IPS-18c (cell line): ENCODE results near the gene SERHL2.
"Not testable (repeated sequence)": the region's sequence is repeated elsewhere in the genome, so short reads cannot be mapped to it uniquely, and the experiment has no call there.

Experiments
- H3K4me3 ChIP-seq: 2 replicates; pipeline ENCODE4 v1.7.0; 2013; ENCODE audit warnings: low read depth, mild to moderate bottlenecking, low read length, moderate library complexity; ENCODE audit not compliant: insufficient read depth
- H3K9me3 ChIP-seq: one replicate; pipeline ENCODE4 v1.6.1; 2013; ENCODE audit warnings: mild to moderate bottlenecking, low read length, moderate library complexity; ENCODE audit not compliant: control insufficient read depth, insufficient read depth

The SERHL2 gene

DNA sequence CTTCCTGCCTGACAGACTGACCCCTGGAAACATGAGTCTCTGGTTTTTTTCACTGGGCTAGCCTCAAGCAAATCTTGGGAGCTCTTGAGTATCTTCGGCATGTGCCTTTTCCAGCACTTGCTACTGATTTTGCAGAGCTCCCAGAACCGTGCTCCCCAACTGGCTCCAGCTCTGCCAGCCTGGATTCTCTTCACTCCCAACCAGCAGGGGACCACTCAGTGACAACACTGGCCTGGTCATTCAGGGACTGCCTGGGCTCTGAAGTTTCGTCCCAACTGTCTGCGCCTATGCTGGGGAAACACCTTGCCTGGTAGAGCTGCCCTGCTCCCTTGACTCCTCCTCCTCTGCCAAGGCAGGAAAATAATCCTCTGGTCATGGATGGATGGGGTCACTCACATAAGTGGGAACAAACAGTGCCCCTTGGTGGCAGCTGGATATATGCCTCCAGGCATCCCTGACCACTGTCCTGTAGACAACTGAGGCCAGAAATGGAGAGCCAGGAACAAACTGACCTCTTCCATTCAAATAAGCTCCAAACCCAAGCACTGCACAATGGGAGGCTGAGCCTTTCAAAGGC is 30.7 kb downstream of the SERHL2 start:
- no peak overlapping the region for H3K4me3 ChIP-seq

DNA sequence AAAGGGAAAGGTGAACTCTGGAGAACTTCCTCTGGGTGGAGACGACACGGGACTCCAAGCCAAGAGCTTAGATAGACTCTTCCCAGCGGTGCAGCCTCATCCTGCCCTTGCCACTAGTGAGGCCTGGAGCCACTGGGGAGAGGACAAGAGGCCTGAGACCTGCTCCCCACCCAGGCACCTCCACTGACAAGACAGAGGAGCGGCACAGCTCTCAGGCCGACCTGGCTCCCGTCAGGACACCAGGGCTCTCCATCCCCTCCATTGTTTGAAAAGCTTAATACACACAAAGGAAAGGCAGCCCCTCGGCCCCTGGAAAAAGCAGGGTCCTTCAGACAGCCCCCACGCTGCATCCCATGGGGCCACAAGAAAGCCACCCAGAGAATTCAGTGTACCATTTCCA is 31.3 kb downstream of the SERHL2 start:
- Histone ChIP-seq H3K4me3 (no peak overlapping the region), H3K9me3 (no peaks in the 10 kb centered on the region)

More for the DNA sequence above, 30.7 kb downstream of the SERHL2 start:
- H3K9me3 ChIP-seq = no peaks in the 10 kb centered on the region

DNA sequence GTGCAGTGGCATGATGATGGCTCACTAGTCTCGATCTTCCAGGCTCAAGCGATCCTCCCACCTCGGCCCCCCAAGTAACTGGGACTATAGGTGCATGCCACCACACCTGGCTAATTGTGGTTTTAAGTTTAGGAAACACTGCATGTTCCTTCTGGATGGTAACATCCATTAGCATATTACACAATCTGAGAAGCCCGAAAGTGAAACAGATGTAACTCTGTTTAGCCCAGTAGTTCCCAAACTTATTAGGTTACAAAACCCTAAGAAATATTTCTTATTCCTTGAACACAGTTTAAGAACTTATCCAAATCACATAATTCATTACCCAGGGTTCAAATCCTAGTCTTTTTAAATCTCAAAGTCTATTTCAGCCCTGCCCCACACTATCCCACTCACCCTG is 32.6 kb downstream of the SERHL2 start:
- no peaks in the 10 kb centered on the region for H3K9me3 ChIP-seq
- no peak overlapping the region for H3K4me3 ChIP-seq

DNA sequence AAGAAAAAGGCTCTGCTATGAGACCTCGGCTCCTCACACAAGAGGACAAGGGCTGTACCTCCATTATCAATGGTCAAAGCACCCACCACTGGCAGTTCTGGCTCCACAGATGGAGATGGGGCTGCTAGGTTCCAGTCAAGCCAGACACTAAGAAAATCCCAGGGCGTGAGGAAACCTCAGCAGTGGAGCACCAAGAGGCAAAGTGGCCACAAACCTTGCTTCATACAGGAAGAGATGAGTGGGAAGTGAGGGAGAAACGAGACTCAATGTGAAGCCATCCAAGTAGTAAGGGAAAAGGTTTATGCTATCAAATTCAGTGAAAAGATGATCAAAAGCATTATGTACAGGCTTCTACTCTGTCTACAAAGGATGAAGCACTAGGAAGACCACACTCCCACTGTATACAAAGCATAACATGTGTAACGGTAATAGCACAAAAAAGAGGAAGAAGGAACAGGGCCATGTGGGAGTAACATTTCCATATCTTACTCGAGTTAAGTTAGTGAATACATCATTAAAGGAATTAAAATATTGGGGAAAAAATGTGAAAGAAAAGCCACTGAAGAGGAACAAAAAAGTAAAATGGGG is 33.9 kb downstream of the SERHL2 start:
- Histone ChIP-seq H3K4me3 (no peak overlapping the region), H3K9me3 (no peaks in the 10 kb centered on the region)

DNA sequence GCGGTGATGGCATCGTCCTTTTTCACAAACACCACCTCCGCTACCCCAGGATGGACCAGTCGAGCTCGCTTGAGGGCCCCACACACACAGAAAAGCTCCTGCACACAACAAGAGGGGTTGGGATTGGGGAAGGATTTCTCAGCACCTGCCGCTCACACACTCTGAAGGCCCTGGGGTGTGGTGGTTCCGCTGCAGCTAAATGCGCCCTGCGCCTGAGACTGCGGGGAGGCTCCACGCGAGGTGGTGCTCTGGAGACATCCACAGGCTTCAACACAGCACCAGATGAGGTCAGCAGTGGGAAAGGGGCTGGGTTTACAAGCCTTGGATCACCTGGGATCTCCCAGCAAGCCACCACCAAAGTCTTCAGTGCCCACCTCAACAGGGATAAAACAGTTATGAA is 38.2 kb downstream of the SERHL2 start:
- H3K9me3 ChIP-seq = no peaks in the 10 kb centered on the region
- H3K4me3 ChIP-seq = no peak overlapping the region

DNA sequence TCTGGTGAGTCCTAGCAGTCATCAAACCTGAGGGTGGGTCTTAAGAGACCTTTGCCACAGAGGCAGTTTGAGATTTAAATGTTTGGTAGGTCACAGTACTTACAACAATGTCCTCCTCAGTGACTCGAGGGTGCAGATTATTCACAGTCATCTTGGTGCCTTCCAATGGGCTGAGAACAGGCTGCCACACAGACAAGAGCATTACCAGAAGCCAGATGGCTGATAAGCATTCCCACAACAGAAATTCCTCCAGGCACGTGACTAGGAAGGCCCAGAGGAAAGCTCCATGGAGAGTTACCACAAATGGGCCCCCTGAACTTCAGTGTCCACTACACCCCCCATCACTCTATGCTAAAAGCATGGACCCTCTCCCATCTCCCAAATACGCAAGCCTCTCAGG is 41.7 kb downstream of the SERHL2 start:
- H3K9me3 ChIP-seq = no peaks in the 10 kb centered on the region
- H3K4me3 ChIP-seq = no peak overlapping the region

DNA sequence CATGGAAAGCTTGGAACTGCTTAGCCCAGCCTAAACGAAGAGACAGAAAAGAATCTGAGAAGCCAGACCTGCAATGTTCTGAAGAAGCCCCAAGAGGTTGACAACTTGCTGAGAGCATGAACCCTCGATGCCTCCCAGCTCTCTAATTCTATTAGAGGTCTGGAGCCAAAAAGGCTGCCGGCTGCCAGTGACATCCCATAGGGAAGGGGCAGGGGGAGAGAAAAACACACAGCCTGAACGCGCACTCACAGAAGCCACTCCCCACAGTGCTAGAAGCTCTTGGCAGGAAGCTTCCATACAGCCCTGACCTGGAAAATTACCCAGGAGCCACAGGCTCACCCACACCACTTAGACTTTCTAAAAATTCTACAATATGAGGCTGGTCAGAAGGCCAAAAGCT is 42.6 kb downstream of the SERHL2 start:
- no peaks in the 10 kb centered on the region for H3K9me3 ChIP-seq
- H3K4me3 ChIP-seq = no peak overlapping the region

DNA sequence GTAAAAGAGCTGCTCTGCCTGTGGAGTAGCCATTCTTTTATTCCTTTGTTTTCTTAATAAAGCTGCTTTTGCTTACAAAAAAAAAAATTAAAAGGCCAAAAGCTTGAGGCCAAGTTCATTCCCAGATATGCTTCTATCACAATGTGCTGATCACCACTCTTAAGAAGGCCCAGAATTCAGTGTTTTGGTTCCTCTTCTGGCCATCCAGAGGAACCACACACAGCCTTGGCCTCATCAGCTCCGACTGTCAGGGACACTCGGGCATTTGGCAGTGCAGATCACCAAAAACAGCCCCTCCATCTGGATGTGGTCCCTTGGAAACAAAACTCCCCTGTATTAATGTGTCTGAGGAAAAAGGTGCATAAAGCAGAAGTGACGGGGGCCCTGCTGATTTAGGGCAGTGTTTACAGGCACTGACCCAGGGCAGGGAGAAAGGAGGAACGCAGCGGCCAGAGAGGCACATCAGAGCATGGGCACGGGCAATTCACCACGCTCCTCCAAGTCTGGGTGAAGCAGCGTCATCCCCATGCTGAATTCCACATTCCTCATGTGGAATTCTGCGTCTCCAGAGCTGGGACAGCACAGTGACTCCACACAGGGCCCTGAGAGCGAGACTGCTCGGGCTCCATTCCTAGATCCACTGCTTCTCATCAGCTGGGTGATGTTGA is 43.2 kb downstream of the SERHL2 start:
- H3K4me3 ChIP-seq = no peak overlapping the region
- H3K9me3 ChIP-seq = no peaks in the 10 kb centered on the region

DNA sequence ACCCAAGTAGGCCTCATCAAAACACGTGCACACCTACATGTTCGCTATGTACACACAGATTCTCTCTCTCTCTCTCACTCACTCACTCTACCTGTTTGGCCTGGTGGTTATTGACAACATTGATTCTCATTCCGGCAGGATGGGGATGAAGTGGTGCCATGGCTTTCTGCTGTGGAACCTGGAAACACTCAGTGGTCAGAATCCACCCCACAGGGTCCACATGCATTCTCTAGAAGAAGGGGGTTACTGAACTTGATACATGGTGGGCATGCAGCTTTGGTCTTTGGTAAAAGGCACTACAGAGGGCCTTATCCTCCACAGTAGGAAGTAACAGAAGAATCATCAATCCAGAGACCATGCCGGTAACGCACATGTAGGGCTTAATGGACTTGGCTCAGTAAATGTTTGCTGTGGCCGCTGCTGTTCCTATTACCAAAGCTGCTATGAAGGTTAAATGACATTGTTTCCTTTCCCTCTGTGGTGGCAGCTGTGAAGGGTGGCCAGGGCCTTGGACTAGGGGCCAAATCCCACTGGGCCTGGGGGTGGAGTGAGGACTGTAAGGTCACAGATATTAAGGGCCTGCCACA is 48.2 kb downstream of the SERHL2 start:
- H3K4me3 ChIP-seq = no peak overlapping the region
- no peaks in the 10 kb centered on the region for H3K9me3 ChIP-seq

DNA sequence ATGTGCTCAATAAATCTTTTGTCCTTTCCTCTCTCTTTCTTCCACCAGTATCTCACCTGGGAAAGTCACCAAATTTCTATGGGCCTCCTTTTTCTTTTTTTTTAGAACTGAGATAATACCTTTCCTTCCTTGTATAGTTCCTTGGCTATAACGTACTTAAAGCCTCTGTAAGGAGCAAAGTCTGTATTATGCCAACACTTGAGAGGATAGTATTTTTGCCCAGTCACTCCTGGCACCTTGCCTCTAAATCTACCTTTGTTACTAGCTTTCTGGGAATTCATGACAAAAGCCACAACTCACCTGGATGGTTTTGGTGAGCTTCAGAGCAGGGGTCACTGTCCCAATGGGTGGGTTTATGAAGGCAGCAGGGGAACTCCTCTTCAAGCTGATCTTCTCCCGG is 48.7 kb downstream of the SERHL2 start:
- no peak overlapping the region for H3K4me3 ChIP-seq
- H3K9me3 ChIP-seq = no peaks in the 10 kb centered on the region

DNA sequence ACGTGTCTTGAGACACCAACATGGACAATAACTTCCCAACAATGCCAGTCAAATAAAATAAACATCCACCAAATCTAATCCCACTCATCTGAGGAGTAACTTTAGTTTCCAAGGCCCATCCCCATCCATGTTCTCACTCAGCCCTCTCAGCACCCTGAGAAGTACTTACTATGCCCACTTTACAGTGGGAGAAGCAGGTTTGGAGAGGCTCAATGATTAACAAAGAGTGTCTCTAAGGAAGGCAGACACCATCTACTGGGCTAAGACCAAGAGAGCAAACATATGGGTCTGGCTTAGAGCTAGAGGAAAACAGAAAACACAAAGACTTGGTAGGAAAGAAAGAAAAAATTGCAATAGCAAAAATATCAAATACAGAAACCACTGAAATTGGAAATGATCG is 49.7 kb downstream of the SERHL2 start:
- Histone ChIP-seq H3K9me3 (no peaks in the 10 kb centered on the region), H3K4me3 (no peak overlapping the region)

DNA sequence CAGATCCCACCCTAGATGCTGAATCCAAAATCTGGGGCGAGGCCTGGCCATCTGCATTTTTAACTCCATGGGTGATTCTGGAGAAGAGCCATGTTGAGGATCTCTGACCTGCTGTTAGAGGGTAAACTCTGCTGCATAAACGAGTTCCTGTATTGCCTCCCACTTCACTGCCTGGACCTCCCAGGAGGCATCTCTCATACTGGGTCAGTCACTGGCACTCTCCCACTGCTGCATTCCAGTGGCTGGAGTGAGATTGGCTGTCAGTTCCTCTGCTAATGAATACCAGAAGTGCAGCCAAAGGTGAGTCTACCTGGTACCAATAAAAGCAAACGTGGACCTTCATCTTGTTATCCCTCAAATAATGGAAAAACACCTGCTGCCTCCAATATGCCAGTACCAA is 50.6 kb downstream of the SERHL2 start:
- Histone ChIP-seq H3K4me3 (no peak overlapping the region), H3K9me3 (no peaks in the 10 kb centered on the region)

DNA sequence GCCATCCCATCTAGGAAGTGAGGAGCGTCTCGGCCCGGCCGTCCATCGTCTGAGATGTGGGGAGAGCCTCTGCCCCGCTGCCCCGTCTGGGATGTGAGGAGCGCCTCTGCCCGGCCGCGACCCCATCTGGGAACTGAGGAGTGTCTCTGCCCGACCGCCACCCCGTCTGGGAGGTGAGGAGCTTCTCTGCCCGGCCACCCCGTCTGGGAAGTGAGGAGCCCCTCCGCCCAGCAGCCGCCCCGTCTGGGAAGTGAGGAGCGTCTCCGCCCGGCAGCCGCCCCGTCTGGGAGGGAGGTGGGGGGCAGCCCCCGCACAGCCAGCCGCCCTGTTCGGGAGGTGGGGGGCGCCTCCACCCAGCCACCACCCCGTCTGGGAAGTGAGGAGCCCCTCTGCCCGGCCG is 53.9 kb downstream of the SERHL2 start:
- H3K9me3 ChIP-seq, H3K4me3 ChIP-seq: not testable (repeated sequence)

DNA sequence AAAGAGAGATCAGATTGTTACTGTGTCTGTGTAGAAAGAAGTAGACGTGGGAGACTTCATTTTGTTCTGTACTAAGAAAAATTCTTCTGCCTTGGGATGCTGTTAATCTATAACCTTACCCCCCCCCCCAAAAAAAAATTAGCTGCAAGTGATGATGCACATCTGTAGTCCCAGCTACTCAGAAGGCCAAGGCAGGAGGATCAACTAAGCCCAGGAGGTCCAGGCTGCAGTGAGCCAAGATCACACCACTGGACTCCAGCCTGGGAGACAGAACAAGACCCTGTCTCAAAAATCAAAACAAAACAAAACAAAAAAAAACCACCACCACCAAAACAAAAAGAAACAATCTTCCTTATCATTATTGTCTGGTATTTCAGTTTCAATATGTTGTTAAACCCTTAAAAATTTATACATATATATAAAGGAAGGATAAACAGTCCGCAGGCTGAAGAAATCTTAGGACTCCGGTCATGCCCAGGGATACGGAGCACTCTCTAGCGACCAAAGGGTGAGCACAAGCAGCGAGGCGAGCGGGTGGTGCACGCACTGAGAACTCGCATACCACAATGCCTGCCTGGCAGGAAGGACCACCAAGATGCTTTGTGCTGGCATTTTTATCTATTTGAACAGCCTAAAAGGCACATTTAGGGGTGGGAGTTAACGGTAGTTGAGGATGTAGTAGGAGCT is 54.5 kb downstream of the SERHL2 start:
- Histone ChIP-seq H3K9me3 (peaks cover 4% of the 10 kb centered on the region), H3K4me3 (no peak overlapping the region)

DNA sequence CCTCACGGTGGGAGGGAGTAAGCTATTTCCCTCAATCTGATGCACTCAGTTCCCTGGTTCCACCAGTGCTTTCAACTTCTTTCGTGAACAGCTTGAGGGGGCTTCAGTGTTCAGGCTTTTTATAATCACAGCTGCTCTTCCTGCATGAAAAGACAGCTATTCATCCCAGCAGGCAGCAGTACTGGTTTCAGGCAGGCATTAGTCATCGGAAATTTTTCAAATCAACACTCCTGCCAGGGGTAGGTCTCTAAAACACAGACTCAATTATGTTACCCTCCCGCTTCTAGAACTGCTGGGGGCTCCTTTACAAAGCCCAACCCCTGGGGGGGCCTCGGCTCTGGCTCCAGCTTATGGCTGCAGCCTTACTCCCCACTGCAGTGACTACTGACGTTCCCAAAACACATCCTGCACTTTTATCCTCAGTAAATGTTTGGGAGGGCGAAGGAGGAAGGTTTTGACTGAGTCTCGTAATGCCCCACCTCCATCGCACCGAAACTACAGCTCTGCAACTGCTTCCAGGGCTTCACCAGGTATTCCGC is 55.1 kb downstream of the SERHL2 start:
- Histone ChIP-seq H3K9me3 (peaks cover 4% of the 10 kb centered on the region), H3K4me3 (no peak overlapping the region)

DNA sequence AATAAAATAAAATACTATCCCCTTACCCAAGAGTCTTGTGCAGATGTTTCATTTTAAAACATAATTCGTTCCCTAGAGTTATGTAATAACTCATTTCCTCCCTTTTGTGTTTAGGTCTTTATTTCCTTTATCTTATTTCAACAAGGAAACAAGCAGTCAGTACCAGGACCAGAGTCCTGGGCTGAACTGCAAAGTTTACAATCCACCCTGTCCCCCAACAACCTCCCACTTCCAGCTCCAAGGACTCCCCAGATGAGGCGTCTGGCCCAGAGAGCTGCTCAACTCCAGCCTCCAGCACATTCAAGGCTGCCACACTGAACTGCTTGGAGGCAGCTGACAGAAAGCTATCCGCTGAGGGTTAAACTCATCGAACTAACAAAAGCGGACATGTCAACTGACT is 56.4 kb downstream of the SERHL2 start:
- Histone ChIP-seq H3K4me3 (no peak overlapping the region), H3K9me3 (peaks cover 4% of the 10 kb centered on the region)

DNA sequence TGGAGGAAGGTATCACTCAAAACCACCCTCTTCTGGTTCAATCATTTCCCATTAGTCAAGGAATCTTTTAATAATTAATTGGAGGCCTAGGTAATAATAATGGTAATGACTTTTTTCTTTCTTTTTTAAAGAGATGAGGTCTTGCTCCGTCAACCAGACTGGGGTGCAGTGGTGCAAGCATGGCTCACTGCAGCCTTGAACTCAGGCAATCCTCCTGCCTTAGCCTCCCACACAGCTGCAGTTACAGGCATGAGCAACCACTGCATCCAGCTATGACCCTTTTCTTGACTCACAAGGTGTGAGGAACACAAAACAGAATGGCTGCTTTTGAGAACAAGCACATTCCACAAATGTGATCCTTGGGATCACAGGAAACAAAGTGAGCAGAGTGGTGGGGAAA is 57.3 kb downstream of the SERHL2 start:
- peaks cover 4% of the 10 kb centered on the region for H3K9me3 ChIP-seq
- H3K4me3 ChIP-seq = no peak overlapping the region

DNA sequence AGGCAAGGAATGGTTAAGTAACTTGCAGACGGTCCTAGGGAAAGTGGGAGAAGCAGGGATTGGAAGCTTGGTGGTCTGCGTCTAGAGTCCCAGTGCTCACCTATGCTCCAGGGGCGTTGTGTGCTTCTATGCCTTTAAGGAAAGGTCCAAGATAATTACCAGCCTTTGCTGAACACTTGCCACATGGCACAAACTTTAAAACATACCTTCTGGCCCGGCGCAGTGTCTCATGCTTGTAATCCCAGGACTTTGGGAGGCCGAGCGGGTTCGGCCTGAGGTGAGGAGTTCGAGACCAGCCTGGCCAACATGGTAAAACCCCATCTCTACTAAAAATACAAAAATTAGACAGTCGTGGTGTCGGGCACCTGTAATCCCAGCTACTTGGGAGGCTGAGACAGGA is 58.6 kb downstream of the SERHL2 start:
- peaks cover 4% of the 10 kb centered on the region for H3K9me3 ChIP-seq
- no peak overlapping the region for H3K4me3 ChIP-seq
